GM12878 (cell line): Measurements from ENCODE around the gene MRPL36. TPM values are rescaled to one million over a fixed set of nuclear protein-coding genes. Genes with fewer than 3 reads are reported as not detected.

ENCODE experiments used
- ATAC-seq: fragments of 200-7000 bp; cut with Tn5 transposase; 3 replicates; pipeline ENCODE4 v1.9.1; 2020; ENCODE audit warnings: mild to moderate bottlenecking, moderate library complexity
- BruUV-seq: library from RNA; stranded (reverse); fragments of 400-500 nt; replicated peaks from 2 replicates; lab custom pipeline; 2021; lab: Mats Ljungman, UMichigan
- CTCF ChIA-PET: fragments of 300-600 bp; sonication (Branson Sonifier 250); formaldehyde crosslinking; extraction: SDS; loops from one replicate; lab custom pipeline; 2021; ENCODE audit warnings: inconsistent platforms; lab: Yijun Ruan, JAX
- POLR2A ChIA-PET: fragments of 350-600 bp; formaldehyde crosslinking; extraction: SDS; loops from one replicate; lab custom pipeline; 2021; ENCODE audit warnings: inconsistent platforms; lab: Charles Lee
- RAD21 ChIA-PET: fragments of 300-600 bp; sonication (Branson Sonifier 250); formaldehyde crosslinking; loops from one replicate; lab custom pipeline; 2023; ENCODE audit warnings: antibody characterized with exemption; ENCODE audit not compliant: unreplicated experiment; lab: Charles Lee
- SMC1A ChIA-PET: fragments of 300-600 bp; sonication (Branson Sonifier 250); formaldehyde crosslinking; loops from one replicate; lab custom pipeline; 2023; ENCODE audit not compliant: unreplicated experiment, uncharacterized antibody; lab: Charles Lee
- DNase-seq: peaks from one replicate; pipeline ENCODE4 v3.0.0-alpha.2; 2011; ENCODE audit warnings: low read depth, low spot score
- FAIRE-seq: peaks from 3 replicates; lab custom pipeline; 2011; peaks lifted over from hg19 to GRCh38; lab: Jason Lieb, UNC
- H2AFZ ChIP-seq: 2 replicates; pipeline ENCODE4 v1.6.0; 2011; ENCODE audit warnings: low read depth, low read length, control low read depth; ENCODE audit not compliant: control insufficient read depth
- H3K27ac ChIP-seq: 2 replicates; pipeline ENCODE4 v1.5.1; 2011; ENCODE audit warnings: control low read depth; ENCODE audit not compliant: control insufficient read depth, insufficient read depth
- H3K27me3 ChIP-seq, 2 experiments: replicated peaks in 1 of 2; 2 replicates each; pipeline versions ENCODE4 v1.6.0 to v1.6.1; 2011; ENCODE audit warnings: low read length in 1 of 2; ENCODE audit not compliant: control insufficient read depth in 2 of 2, insufficient read depth in 2 of 2
- H3K36me3 ChIP-seq, 2 experiments: 2 replicates each; pipeline ENCODE4 v1.5.1; 2011; ENCODE audit warnings: low read length in 1 of 2; ENCODE audit not compliant: control insufficient read depth in 2 of 2, insufficient read depth in 2 of 2
- H3K4me1 ChIP-seq: 2 replicates; pipeline ENCODE4 v1.6.1; 2011; ENCODE audit warnings: mild to moderate bottlenecking, low read length, moderate library complexity, mixed read lengths; ENCODE audit not compliant: control insufficient read depth, insufficient read depth
- H3K4me2 ChIP-seq: 2 replicates; pipeline ENCODE4 v1.6.0; 2011; ENCODE audit warnings: control low read depth; ENCODE audit not compliant: control insufficient read depth, insufficient read depth
- H3K4me3 ChIP-seq: fragments of 200-600 bp; sonication (generic); 2 replicates; pipeline ENCODE4 v1.5.1; 2016
- H3K79me2 ChIP-seq: 2 replicates; pipeline ENCODE4 v1.6.0; 2011; ENCODE audit warnings: low read length; ENCODE audit not compliant: control insufficient read depth, insufficient read depth
- H3K9ac ChIP-seq: 2 replicates; pipeline ENCODE4 v1.8.0; 2011; ENCODE audit warnings: low read length, control low read depth, mixed read lengths; ENCODE audit not compliant: control insufficient read depth, insufficient read depth
- H3K9me3 ChIP-seq: replicated peaks from 3 replicates; pipeline ENCODE4 v1.5.1; 2011; ENCODE audit warnings: mild to moderate bottlenecking, low read length; ENCODE audit not compliant: control insufficient read depth, insufficient read depth
- H4K20me1 ChIP-seq: 2 replicates; pipeline ENCODE4 v1.6.0; 2011; ENCODE audit not compliant: control insufficient read depth, insufficient read depth
- ATF2 ChIP-seq: IDR thresholded peaks from 2 replicates; pipeline ENCODE4 v1.6.1; 2012; ENCODE audit warnings: low read length, inconsistent platforms
- CHD2 ChIP-seq: IDR thresholded peaks from 2 replicates; pipeline ENCODE4 v1.6.1; 2011; ENCODE audit warnings: low read depth, low read length, improper control_type of control experiment, borderline replicate concordance
- FOXM1 ChIP-seq: IDR thresholded peaks from 2 replicates; pipeline ENCODE4 v1.6.1; 2012; ENCODE audit warnings: low read depth, mild to moderate bottlenecking, inconsistent platforms, low read length, moderate library complexity
- MTA3 ChIP-seq: IDR thresholded peaks from 2 replicates; pipeline ENCODE4 v1.6.1; 2012; ENCODE audit warnings: low read length, inconsistent platforms, borderline replicate concordance
- NFYA ChIP-seq: IDR thresholded peaks from 2 replicates; pipeline ENCODE4 v1.6.1; 2011; ENCODE audit warnings: low read depth, mild to moderate bottlenecking, low read length, improper control_type of control experiment, borderline replicate concordance
- SKIL ChIP-seq: fragments of 450-650 bp; IDR thresholded peaks from 2 replicates; pipeline ENCODE4 v1.6.1; 2017; ENCODE audit warnings: mild to moderate bottlenecking, low read depth, inconsistent platforms; ENCODE audit not compliant: poor library complexity, severe bottlenecking
- ZNF217 ChIP-seq: fragments of 450-650 bp; IDR thresholded peaks from 2 replicates; pipeline ENCODE4 v1.6.1; 2017; ENCODE audit warnings: antibody characterized with exemption, mild to moderate bottlenecking
- WGBS: methylation state at CpG from one replicate; pipeline ENCODE4 v1.1.6; 2016; ENCODE audit warnings: low lambda C conversion rate; ENCODE audit not compliant: insufficient replicate concordance, insufficient coverage; ENCODE audit errors: missing lambda C conversion rate; 5-methylcytosine and 5-hydroxymethylcytosine counted together
- in situ Hi-C: fragments of 300-500 bp; cut with MboI; formaldehyde crosslinking; loops from 9 replicates; pipeline ENCODE4 v1.14.3; 2018; ENCODE audit warnings: mixed read lengths
- intact Hi-C: fragments of 100-400 bp; cut with micrococcal nuclease; formaldehyde crosslinking; loops from one replicate; pipeline ENCODE4 v1.14.2; 2022; ENCODE audit not compliant: unreplicated experiment
- polyA plus RNA-seq, 11 experiments: library from polyadenylated mRNA; depleted of rRNA in 4 of 11; unstranded in 6 of 11; stranded (reverse) in 5 of 11; fragments of >200 nt; fragmentation: Nextera tagmentation in 4 of 11; fragmentation: Illumina TruSeq in 1 of 11; extraction: Ambion mirVana in 4 of 11; extraction: Trizol in 1 of 11; gene quantifications; 1 replicate in 1 of 11; 2 replicates in 10 of 11; pipeline versions ENCODE4 v1.2.1 to v1.2.3, GENCODE V29; 2011 to 2016; ENCODE audit warnings: inconsistent platforms in 2 of 11, missing spikeins in 2 of 11, low read depth in 1 of 11
- total RNA-seq, 4 experiments: library from RNA; depleted of rRNA in 3 of 4; stranded (reverse); fragments of >200 nt in 3 of 4; fragmentation: Illumina TruSeq in 1 of 4; extraction: Trizol in 1 of 4; gene quantifications; 2 replicates each; pipeline versions ENCODE4 v1.2.1 to v1.2.3, GENCODE V29; 2013 to 2021

MRPL36 gene
- total and polyA plus RNA-seq, 10 of the 15 experiments (the other 5 are each of a cell fraction or from before 2014, with no cell fraction given) = 89.2 to 559 (median 152) TPM

- peaks cover 0 to under 1% of the 10 kb centered on the region in 2 experiments; a peak in 2 of 4 replicates for H3K36me3 ChIP-seq
- no TSS peak for BruUV-seq
- DNase-seq (no peak), ATAC-seq (no peak), FAIRE-seq (no peak)
- no peaks in the 10 kb centered on the region for H3K27me3 ChIP-seq
- H2AFZ ChIP-seq = no peak overlapping the region
- no peaks in the 10 kb centered on the region for H4K20me1 ChIP-seq
- H3K79me2 ChIP-seq = no peaks in the 10 kb centered on the region
- POLR2A ChIA-PET = no interaction called here
- SMC1A ChIA-PET = no interaction called here
- in situ Hi-C loops = no loop called here
- H3K4me1 ChIP-seq = no peaks in the 10 kb centered on the region
- WGBS = 91% methylated on average over 11 of the region's 11 CpGs
- no peak overlapping the region for H3K4me2 ChIP-seq
- H3K27ac ChIP-seq = no peak overlapping the region
- RAD21 ChIA-PET = no interaction called here
- CTCF ChIA-PET = no interaction called here
- TF ChIP-seq CHD2 (no peak), ATF2 (no peak), FOXM1 (no peak), SKIL (no peak), ZNF217 (no peak), NFYA (no peak), MTA3 (no peak)
- H3K4me3 ChIP-seq = no peak overlapping the region
- H3K9me3 ChIP-seq = no peaks in the 10 kb centered on the region
- intact Hi-C loops = no loop called here
- H3K9ac ChIP-seq = no peak overlapping the region
Measured at GRCh38 chr5:1831257-1831656, 31.6 kb upstream of the MRPL36 start.
